Fibroblast of mammary gland (primary cell): ENCODE measurements around the gene FAM131C.
A peak's percentile ranks its signal among the peaks of the same experiment; 100 is the strongest.

Experiments used
- DNase-seq: peaks from one replicate; pipeline ENCODE4 v3.0.0-alpha.2; 2010; ENCODE audit warnings: low read depth
- H3K4me3 ChIP-seq: 2 replicates; pipeline ENCODE4 v1.5.1; 2011; ENCODE audit warnings: low read depth, mild to moderate bottlenecking, low read length, moderate library complexity; ENCODE audit not compliant: control insufficient read depth
- CTCF ChIP-seq: conservative IDR thresholded peaks from 2 replicates; pipeline ENCODE4 v1.5.1; 2011; ENCODE audit warnings: low read depth, low read length, inconsistent platforms; ENCODE audit not compliant: control insufficient read depth, insufficient read depth

FAM131C gene

GRCh38 chr1:16077406-16078245 lies 4.2 kb upstream of the FAM131C start:
- DNase-seq, result peak; percentile 38
- no peak overlapping the region for H3K4me3 ChIP-seq
- TF ChIP-seq CTCF, result no peak

GRCh38 chr1:16076865-16077238 lies 3.4 kb upstream of the FAM131C start:
- H3K4me3 ChIP-seq, result no peak overlapping the region
- TF ChIP-seq CTCF, result no peak
- DNase-seq, result peak; percentile 75

GRCh38 chr1:16076031-16076864 lies 2.8 kb upstream of the FAM131C start:
- H3K4me3 ChIP-seq, result no peak overlapping the region
- no peak for TF ChIP-seq CTCF
- peak; percentile 98 for DNase-seq

GRCh38 chr1:16075337-16076030 lies 2.0 kb upstream of the FAM131C start:
- no peak for TF ChIP-seq CTCF
- no peak overlapping the region for H3K4me3 ChIP-seq
- peak; percentile 90 for DNase-seq

- TF ChIP-seq CTCF, result no peak
- DNase-seq, result no peak
- H3K4me3 ChIP-seq, result no peak overlapping the region
Observed at GRCh38 chr1:16074217-16074616, 766 bp upstream of the FAM131C start.

- H3K4me3 ChIP-seq, result no peak overlapping the region
- DNase-seq, result no peak
- no peak for TF ChIP-seq CTCF
Observed at GRCh38 chr1:16072616-16073484, 601 bp downstream of the FAM131C start.
